HepG2 (cell line): Measurements from ENCODE around the gene POLR2H. TPM values are rescaled to one million over a fixed set of nuclear protein-coding genes. Genes with fewer than 3 reads are reported as not detected.

Experiments used
- ATAC-seq: fragments of 200-7000 bp; cut with Tn5 transposase; 3 replicates; pipeline ENCODE4 v1.9.1; 2020; ENCODE audit warnings: mild to moderate bottlenecking, moderate library complexity
- BruUV-seq: library from RNA; stranded (reverse); fragments of 400-500 nt; replicated peaks from 2 replicates; lab custom pipeline; 2021; lab: Mats Ljungman, UMichigan
- CTCF ChIA-PET: fragments of 300-600 bp; formaldehyde crosslinking; extraction: SDS; loops from one replicate; lab custom pipeline; 2021; ENCODE audit warnings: low total read pairs, inconsistent platforms, low intra/inter-chr PET ratio; lab: Yijun Ruan, JAX
- POLR2A ChIA-PET: fragments of 350-600 bp; sonication (Branson Sonifier 250); formaldehyde crosslinking; loops from one replicate; lab custom pipeline; 2020; ENCODE audit warnings: antibody characterized with exemption, inconsistent platforms; lab: Yijun Ruan, JAX
- DNase-seq: peaks from one replicate; pipeline ENCODE4 v3.0.0-alpha.2; 2015; ENCODE audit warnings: low spot score
- FAIRE-seq: peaks from 3 replicates; lab custom pipeline; 2011; peaks lifted over from hg19 to GRCh38; lab: Jason Lieb, UNC
- H2AFZ ChIP-seq: one replicate; pipeline ENCODE4 v1.6.1; 2011; ENCODE audit warnings: low read length, inconsistent platforms
- H3K27ac ChIP-seq: fragments of 300-600 bp; 3 replicates; pipeline ENCODE4 v1.8.0; 2011; ENCODE audit warnings: mixed run types, mild to moderate bottlenecking, mixed read lengths, low read length, inconsistent platforms; ENCODE audit not compliant: insufficient read depth; ENCODE audit errors: extremely low read length
- H3K27me3 ChIP-seq, 2 experiments: fragments of 200-600 bp in 1 of 2; 2 replicates in 1 of 2; 3 replicates in 1 of 2; pipeline versions ENCODE4 v1.6.0 to v1.8.0; 2011; ENCODE audit warnings: low read length in 2 of 2, mild to moderate bottlenecking in 2 of 2, moderate library complexity in 2 of 2, inconsistent platforms in 1 of 2; ENCODE audit not compliant: insufficient read depth in 2 of 2, control insufficient read depth in 1 of 2
- H3K36me3 ChIP-seq, 2 experiments: fragments of 200-600 bp in 1 of 2; replicated peaks in 1 of 2; 2 replicates in 1 of 2; 3 replicates in 1 of 2; pipeline versions ENCODE4 v1.5.1 to v1.8.0; 2011; ENCODE audit warnings: low read length in 2 of 2, inconsistent platforms in 1 of 2; ENCODE audit not compliant: insufficient read depth in 2 of 2, control insufficient read depth in 1 of 2
- H3K4me1 ChIP-seq: 2 replicates; pipeline ENCODE4 v1.5.1; 2012; ENCODE audit warnings: low read length, inconsistent platforms; ENCODE audit not compliant: insufficient read depth
- H3K4me2 ChIP-seq: 2 replicates; pipeline ENCODE4 v1.6.0; 2011; ENCODE audit warnings: low read depth, low read length, inconsistent platforms
- H3K4me3 ChIP-seq, 3 experiments: fragments of 200-600 bp in 1 of 3; sonication (generic), shearing (Covaris generic) in 1 of 3; replicated peaks in 1 of 3; 2 replicates each; pipeline ENCODE4 v1.5.1; 2011 to 2016; ENCODE audit warnings: low read length in 3 of 3, inconsistent platforms in 2 of 3, low read depth in 2 of 3, mild to moderate bottlenecking in 2 of 3, control low read depth in 1 of 3, mixed read lengths in 1 of 3; ENCODE audit not compliant: insufficient read depth in 1 of 3
- H3K79me2 ChIP-seq: one replicate; pipeline ENCODE4 v1.6.1; 2011; ENCODE audit warnings: low read length, inconsistent platforms; ENCODE audit not compliant: insufficient read depth
- H3K9ac ChIP-seq: 2 replicates; pipeline ENCODE4 v1.6.0; 2011; ENCODE audit warnings: mild to moderate bottlenecking, low read depth, low read length, inconsistent platforms; ENCODE audit not compliant: insufficient read depth
- H3K9me3 ChIP-seq: 2 replicates; pipeline ENCODE4 v1.5.1; 2012; ENCODE audit warnings: mild to moderate bottlenecking, low read length
- H4K20me1 ChIP-seq: 2 replicates; pipeline ENCODE4 v1.6.0; 2011; ENCODE audit warnings: inconsistent platforms, mild to moderate bottlenecking, low read length, moderate library complexity; ENCODE audit not compliant: insufficient read depth
- AGO1 ChIP-seq: fragments of 200-400 bp; formaldehyde crosslinking; IDR thresholded peaks from 2 replicates; pipeline ENCODE4 v1.6.1; 2017; ENCODE audit warnings: mild to moderate bottlenecking, low read depth, low read length, moderate library complexity; ENCODE audit not compliant: poor library complexity, severe bottlenecking
- RBFOX2 ChIP-seq: fragments of 200-400 bp; formaldehyde crosslinking; IDR thresholded peaks from 2 replicates; pipeline ENCODE4 v1.6.1; 2017; ENCODE audit warnings: low read depth, mild to moderate bottlenecking, low read length
- ZMYM3 ChIP-seq: sonication (generic); formaldehyde crosslinking; IDR thresholded peaks from 2 replicates; pipeline ENCODE4 v1.5.1; 2020; ENCODE audit warnings: mild to moderate bottlenecking, missing genetic modification reagents
- ZNF10 ChIP-seq: sonication (generic); formaldehyde crosslinking; IDR thresholded peaks from 2 replicates; pipeline ENCODE4 v1.4.0; 2020; ENCODE audit warnings: mild to moderate bottlenecking, low read depth, missing genetic modification reagents, borderline replicate concordance
- ZNF629 ChIP-seq: sonication (generic); formaldehyde crosslinking; conservative IDR thresholded peaks from 2 replicates; pipeline ENCODE4 v1.5.0; 2020; ENCODE audit warnings: missing genetic modification reagents
- ZNF883 ChIP-seq: sonication (generic); formaldehyde crosslinking; IDR thresholded peaks from 2 replicates; pipeline ENCODE4 v1.5.1; 2020; ENCODE audit warnings: mild to moderate bottlenecking, missing genetic modification reagents; ENCODE audit errors: not compliant biosample characterization
- WGBS: methylation state at CpG from one replicate; pipeline ENCODE4 v1.1.6; 2017; ENCODE audit warnings: low lambda C conversion rate; 5-methylcytosine and 5-hydroxymethylcytosine counted together
- in situ Hi-C: cut with HindIII; loops from 2 replicates; pipeline ENCODE4 v1.10.0; 2017; ENCODE audit warnings: low pct_unique_long_range_greater_than_20kb; ENCODE audit not compliant: extremely low pct_ligation_motif_present
- intact Hi-C: fragments of 100-400 bp; cut with micrococcal nuclease; formaldehyde crosslinking; loops from one replicate; pipeline ENCODE4 v1.10.0; 2022; ENCODE audit not compliant: unreplicated experiment
- polyA plus RNA-seq, 8 experiments: library from polyadenylated mRNA; depleted of rRNA in 3 of 8; stranded (reverse) in 7 of 8; unstranded in 1 of 8; fragments of >200 nt; fragmentation: Illumina TruSeq in 4 of 8; extraction: Trizol in 4 of 8; gene quantifications; 2 replicates each; pipeline versions ENCODE4 v1.2.1 to v1.2.3, GENCODE V29; 2011 to 2016; ENCODE audit warnings: low read depth in 4 of 8, missing spikeins in 1 of 8, mixed read lengths in 1 of 8; ENCODE audit not compliant: insufficient read depth in 1 of 8
- total RNA-seq, 5 experiments: library from RNA; depleted of rRNA; stranded (reverse); fragments of >200 nt; fragmentation: Illumina TruSeq; extraction: Trizol; gene quantifications; 2 replicates each; pipeline ENCODE4 v1.2.3, GENCODE V29; 2016; ENCODE audit warnings: low read depth in 1 of 5
- TF ChIP-seq, protein P1 (sequence below): sonication (generic); formaldehyde crosslinking; IDR thresholded peaks from 2 replicates; pipeline ENCODE4 v1.4.0; 2020; ENCODE audit warnings: missing genetic modification reagents, borderline replicate concordance

Gene POLR2H
- total and polyA plus RNA-seq, 2 of the 13 experiments (the other 11 are each of a cell fraction or from before 2014, with no cell fraction given): 118 to 194 TPM

- WGBS: 98% methylated on average over 26 of the region's 55 CpGs
- intact Hi-C loops: no loop called here
- H3K4me3 ChIP-seq: peak overlapping the region in 1 of 3 experiments; percentile 71; a peak in 1 of 6 replicates
- H2AFZ ChIP-seq: no peak overlapping the region
- FAIRE-seq (no peak), DNase-seq (no peak)
- H3K9me3 ChIP-seq: no peaks in the 10 kb centered on the region
- TF ChIP-seq RBFOX2 (0 out of 2 replicates have a peak, but pooled peaks have one; percentile 31), ZNF629 (CRISPR knock-in tag) (peak; percentile 91), ZNF883 (CRISPR knock-in tag) (no peak), ZMYM3 (CRISPR knock-in tag) (0 out of 2 replicates have a peak, but pooled peaks have one; percentile 39), ZNF10 (CRISPR knock-in tag) (no peak), AGO1 (peak; percentile 9)
- TF ChIP-seq, protein P1, sequence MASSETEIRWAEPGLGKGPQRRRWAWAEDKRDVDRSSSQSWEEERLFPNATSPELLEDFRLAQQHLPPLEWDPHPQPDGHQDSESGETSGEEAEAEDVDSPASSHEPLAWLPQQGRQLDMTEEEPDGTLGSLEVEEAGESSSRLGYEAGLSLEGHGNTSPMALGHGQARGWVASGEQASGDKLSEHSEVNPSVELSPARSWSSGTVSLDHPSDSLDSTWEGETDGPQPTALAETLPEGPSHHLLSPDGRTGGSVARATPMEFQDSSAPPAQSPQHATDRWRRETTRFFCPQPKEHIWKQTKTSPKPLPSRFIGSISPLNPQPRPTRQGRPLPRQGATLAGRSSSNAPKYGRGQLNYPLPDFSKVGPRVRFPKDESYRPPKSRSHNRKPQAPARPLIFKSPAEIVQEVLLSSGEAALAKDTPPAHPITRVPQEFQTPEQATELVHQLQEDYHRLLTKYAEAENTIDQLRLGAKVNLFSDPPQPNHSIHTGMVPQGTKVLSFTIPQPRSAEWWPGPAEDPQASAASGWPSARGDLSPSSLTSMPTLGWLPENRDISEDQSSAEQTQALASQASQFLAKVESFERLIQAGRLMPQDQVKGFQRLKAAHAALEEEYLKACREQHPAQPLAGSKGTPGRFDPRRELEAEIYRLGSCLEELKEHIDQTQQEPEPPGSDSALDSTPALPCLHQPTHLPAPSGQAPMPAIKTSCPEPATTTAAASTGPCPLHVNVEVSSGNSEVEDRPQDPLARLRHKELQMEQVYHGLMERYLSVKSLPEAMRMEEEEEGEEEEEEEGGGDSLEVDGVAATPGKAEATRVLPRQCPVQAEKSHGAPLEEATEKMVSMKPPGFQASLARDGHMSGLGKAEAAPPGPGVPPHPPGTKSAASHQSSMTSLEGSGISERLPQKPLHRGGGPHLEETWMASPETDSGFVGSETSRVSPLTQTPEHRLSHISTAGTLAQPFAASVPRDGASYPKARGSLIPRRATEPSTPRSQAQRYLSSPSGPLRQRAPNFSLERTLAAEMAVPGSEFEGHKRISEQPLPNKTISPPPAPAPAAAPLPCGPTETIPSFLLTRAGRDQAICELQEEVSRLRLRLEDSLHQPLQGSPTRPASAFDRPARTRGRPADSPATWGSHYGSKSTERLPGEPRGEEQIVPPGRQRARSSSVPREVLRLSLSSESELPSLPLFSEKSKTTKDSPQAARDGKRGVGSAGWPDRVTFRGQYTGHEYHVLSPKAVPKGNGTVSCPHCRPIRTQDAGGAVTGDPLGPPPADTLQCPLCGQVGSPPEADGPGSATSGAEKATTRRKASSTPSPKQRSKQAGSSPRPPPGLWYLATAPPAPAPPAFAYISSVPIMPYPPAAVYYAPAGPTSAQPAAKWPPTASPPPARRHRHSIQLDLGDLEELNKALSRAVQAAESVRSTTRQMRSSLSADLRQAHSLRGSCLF (CRISPR knock-in tag): no peak
- TF ChIP-seq, all 625 proteins: peak for 4
- Histone ChIP-seq H3K9ac (no peak overlapping the region), H3K79me2 (peaks cover 25% of the 10 kb centered on the region), H3K27ac (no peak overlapping the region), H3K4me1 (peaks cover 22% of the 10 kb centered on the region), H3K36me3 (peaks cover 6 to 22% of the 10 kb centered on the region in 2 experiments; a peak in 3 of 5 replicates), H3K27me3 (no peaks in the 10 kb centered on the region; a peak in 1 of 5 replicates), H4K20me1 (0 out of 2 replicates have a peak, but pooled peaks cover 3% of the 10 kb centered on the region), H3K4me2 (peak overlapping the region; percentile 80; the same call in 1 of the 2 replicates)
- ChIA-PET POLR2A (interaction anchor here (1.2 kb wide), 1 partner anchor 10 kb away, joined by 5 read pairs; no protein-coding TSS in a partner anchor), CTCF (no interaction called here)
- no peak for ATAC-seq
- in situ Hi-C loops: no loop called here
- BruUV-seq: no TSS peak
These were observed 20.0 kb downstream of the POLR2H start for GRCh38 chr3:184381261-184382224.
